H1 (cell line): ENCODE data around the gene RAB36. TPM values are rescaled to one million over a fixed set of nuclear protein-coding genes. Genes with fewer than 3 reads are reported as not detected.

Experiments used
- CTCF ChIA-PET: fragments of 300-600 bp; sonication (Branson Sonifier 250); formaldehyde crosslinking; loops from one replicate; lab custom pipeline; 2021; ENCODE audit not compliant: partially characterized antibody; lab: Charles Lee
- POLR2A ChIA-PET: fragments of 300-600 bp; sonication (Branson Sonifier 250); formaldehyde crosslinking; loops from one replicate; lab custom pipeline; 2021; ENCODE audit warnings: inconsistent platforms; ENCODE audit not compliant: partially characterized antibody; lab: Charles Lee
- DNase-seq, 2 experiments: peaks; one replicate each; pipeline versions ENCODE4 v3.0.0 to v3.0.0-alpha.2; 2010 to 2022; ENCODE audit warnings: low spot score in 2 of 2, low read depth in 1 of 2, mixed read lengths in 1 of 2
- FAIRE-seq: peaks from 2 replicates; lab custom pipeline; 2011; peaks lifted over from hg19 to GRCh38; lab: Jason Lieb, UNC
- H2AFZ ChIP-seq: 2 replicates; pipeline ENCODE4 v1.8.1; 2012; ENCODE audit warnings: low read length, inconsistent platforms
- H2AK5ac ChIP-seq: 2 replicates; pipeline ENCODE4 v1.6.1; 2013; ENCODE audit warnings: low read depth, low read length
- H2BK120ac ChIP-seq: replicated peaks from 2 replicates; pipeline ENCODE3; 2013; ENCODE audit warnings: low read depth, low read length, inconsistent platforms
- H2BK12ac ChIP-seq: 2 replicates; pipeline ENCODE4 v1.6.1; 2013; ENCODE audit warnings: low read depth, low read length
- H2BK15ac ChIP-seq: 2 replicates; pipeline ENCODE4 v1.6.1; 2013; ENCODE audit warnings: low read length
- H2BK20ac ChIP-seq: 2 replicates; pipeline ENCODE4 v1.6.1; 2013; ENCODE audit warnings: low read length
- H2BK5ac ChIP-seq: 2 replicates; pipeline ENCODE4 v1.6.1; 2013; ENCODE audit warnings: low read depth, low read length
- H3K14ac ChIP-seq: 2 replicates; pipeline ENCODE4 v1.6.1; 2013; ENCODE audit warnings: inconsistent platforms; ENCODE audit not compliant: insufficient read length
- H3K18ac ChIP-seq: 2 replicates; pipeline ENCODE4 v1.6.1; 2013; ENCODE audit warnings: low read length; ENCODE audit errors: extremely low read depth
- H3K23ac ChIP-seq: 2 replicates; pipeline ENCODE4 v1.6.1; 2013; ENCODE audit warnings: inconsistent platforms; ENCODE audit not compliant: insufficient read length
- H3K23me2 ChIP-seq: 2 replicates; pipeline ENCODE4 v1.6.1; 2013; ENCODE audit warnings: low read depth, low read length
- H3K27ac ChIP-seq: 2 replicates; pipeline ENCODE4 v1.6.1; 2011; ENCODE audit warnings: low read depth, low read length, inconsistent platforms
- H3K27me3 ChIP-seq, 4 experiments: replicated peaks in 1 of 4; 1 replicate in 1 of 4; 2 replicates in 3 of 4; pipeline versions ENCODE4 v1.6.1 to v1.8.1; 2011 to 2013; ENCODE audit warnings: low read length in 3 of 4, mild to moderate bottlenecking in 3 of 4, inconsistent platforms in 2 of 4, mixed read lengths in 2 of 4, moderate library complexity in 1 of 4; ENCODE audit not compliant: control insufficient read depth in 3 of 4, insufficient read depth in 3 of 4; ENCODE audit errors: extremely low read depth in 1 of 4
- H3K36me3 ChIP-seq, 4 experiments: 2 replicates each; pipeline versions ENCODE4 v1.6.1 to v1.8.1; 2011 to 2013; ENCODE audit warnings: mild to moderate bottlenecking in 4 of 4, low read length in 3 of 4, moderate library complexity in 2 of 4, control low read depth in 1 of 4, inconsistent platforms in 1 of 4; ENCODE audit not compliant: insufficient read depth in 4 of 4, control insufficient read depth in 2 of 4
- H3K4ac ChIP-seq: replicated peaks from 2 replicates; pipeline ENCODE3; 2013; ENCODE audit warnings: low read length, low read depth, mixed read lengths, inconsistent platforms; ENCODE audit not compliant: insufficient read length
- H3K4me1 ChIP-seq, 4 experiments: replicated peaks in 1 of 4; 1 replicate in 1 of 4; 2 replicates in 3 of 4; pipeline versions ENCODE4 v1.6.1 to v1.8.1; 2011 to 2013; ENCODE audit warnings: low read length in 3 of 4, inconsistent platforms in 2 of 4, mixed read lengths in 1 of 4; ENCODE audit not compliant: insufficient read depth in 4 of 4, control insufficient read depth in 3 of 4
- H3K4me2 ChIP-seq, 2 experiments: 2 replicates each; pipeline versions ENCODE4 v1.6.1 to v1.8.1; 2011 to 2013; ENCODE audit warnings: low read depth in 2 of 2, low read length in 2 of 2, control low read depth in 1 of 2, inconsistent platforms in 1 of 2, mild to moderate bottlenecking in 1 of 2; ENCODE audit not compliant: insufficient read depth in 1 of 2
- H3K4me3 ChIP-seq, 4 experiments: fragments of 200-600, 300-600 bp in 1 of 4; sonication (generic), shearing (Covaris generic), sonication (Bioruptor Twin) in 1 of 4; 2 replicates each; pipeline versions ENCODE4 v1.5.1 to v1.8.1; 2011 to 2016; ENCODE audit warnings: low read length in 4 of 4, low read depth in 3 of 4, control low read depth in 2 of 4, inconsistent platforms in 2 of 4, mild to moderate bottlenecking in 2 of 4, mixed read lengths in 1 of 4, moderate library complexity in 1 of 4; ENCODE audit not compliant: insufficient read depth in 2 of 4; ENCODE audit errors: extremely low read depth in 1 of 4
- H3K56ac ChIP-seq: replicated peaks from 2 replicates; pipeline ENCODE3; 2013; ENCODE audit warnings: low read depth, mild to moderate bottlenecking, mixed read lengths, low read length, inconsistent platforms; ENCODE audit not compliant: insufficient read length
- H3K79me1 ChIP-seq: 2 replicates; pipeline ENCODE4 v1.6.1; 2013; ENCODE audit warnings: low read depth, low read length, control low read depth
- H3K79me2 ChIP-seq, 2 experiments: 2 replicates each; pipeline versions ENCODE4 v1.6.1 to v1.8.1; 2012 to 2013; ENCODE audit warnings: low read length in 2 of 2, mild to moderate bottlenecking in 2 of 2, inconsistent platforms in 1 of 2; ENCODE audit not compliant: insufficient read depth in 2 of 2, control insufficient read depth in 1 of 2
- H3K9ac ChIP-seq, 4 experiments: replicated peaks in 1 of 4; 1 replicate in 1 of 4; 2 replicates in 3 of 4; pipeline versions ENCODE4 v1.6.1 to v1.8.1; 2011 to 2013; ENCODE audit warnings: low read depth in 3 of 4, low read length in 3 of 4, control low read depth in 2 of 4, mild to moderate bottlenecking in 2 of 4, moderate library complexity in 2 of 4, inconsistent platforms in 1 of 4; ENCODE audit errors: extremely low read depth in 1 of 4
- H3K9me3 ChIP-seq, 2 experiments: 2 replicates each; pipeline versions ENCODE4 v1.6.1 to v1.8.1; 2012 to 2013; ENCODE audit warnings: mild to moderate bottlenecking in 2 of 2, moderate library complexity in 2 of 2, control low read depth in 1 of 2, inconsistent platforms in 1 of 2, low read depth in 1 of 2, low read length in 1 of 2, mixed read lengths in 1 of 2; ENCODE audit not compliant: insufficient read depth in 2 of 2
- H4K20me1 ChIP-seq, 2 experiments: replicated peaks in 1 of 2; 2 replicates each; pipeline versions ENCODE3 to v1.8.1; 2011 to 2013; ENCODE audit warnings: inconsistent platforms in 2 of 2, low read length in 2 of 2, mild to moderate bottlenecking in 1 of 2; ENCODE audit not compliant: insufficient read depth in 2 of 2, control insufficient read depth in 1 of 2
- H4K5ac ChIP-seq: 2 replicates; pipeline ENCODE4 v1.6.1; 2013; ENCODE audit warnings: low read length, low read depth, mixed read lengths, inconsistent platforms; ENCODE audit not compliant: insufficient read length
- H4K8ac ChIP-seq: 2 replicates; pipeline ENCODE4 v1.8.0; 2013; ENCODE audit warnings: mild to moderate bottlenecking, moderate library complexity, low read length, inconsistent platforms; ENCODE audit not compliant: insufficient read depth; ENCODE audit errors: extremely low read depth
- H4K91ac ChIP-seq: replicated peaks from 2 replicates; pipeline ENCODE3; 2013; ENCODE audit warnings: low read length, mixed read lengths, inconsistent platforms; ENCODE audit not compliant: insufficient read length
- GTF2F1 ChIP-seq: IDR thresholded peaks from 2 replicates; pipeline ENCODE4 v1.6.1; 2012; ENCODE audit warnings: low read depth, low read length, improper control_type of control experiment, borderline replicate concordance
- KDM4A ChIP-seq: IDR thresholded peaks from one replicate; pipeline ENCODE4 v1.7.1; 2012; ENCODE audit warnings: low read depth, mild to moderate bottlenecking, moderate library complexity, low read length, inconsistent platforms; ENCODE audit not compliant: severe bottlenecking
- PHF8 ChIP-seq: fragments of 200-600 bp; sonication (generic); conservative IDR thresholded peaks from 2 replicates; pipeline ENCODE4 v1.7.1; 2012; ENCODE audit warnings: low read depth, mild to moderate bottlenecking, inconsistent platforms, low read length, moderate library complexity
- SIN3A ChIP-seq, 2 experiments: IDR thresholded peaks in 1 of 2; conservative IDR thresholded peaks in 1 of 2; 2 replicates each; pipeline ENCODE4 v1.6.1; 2011 to 2012; ENCODE audit warnings: low read length in 2 of 2, improper control_type of control experiment in 1 of 2, low read depth in 1 of 2, mild to moderate bottlenecking in 1 of 2
- TAF1 ChIP-seq: IDR thresholded peaks from 2 replicates; pipeline ENCODE4 v1.6.1; 2011; ENCODE audit warnings: mild to moderate bottlenecking, low read depth, low read length
- WGBS, 2 experiments: shearing (Covaris generic) in 1 of 2; methylation state at CpG; one replicate each; pipeline versions ENCODE4 v1.1.6 to v1.1.7; 2013 to 2015; ENCODE audit warnings: low lambda C conversion rate in 2 of 2, mixed read lengths in 2 of 2, inconsistent platforms in 1 of 2, low coverage in 1 of 2, missing lambda C conversion rate in 1 of 2; ENCODE audit not compliant: insufficient replicate concordance in 2 of 2, insufficient coverage in 1 of 2, insufficient read length in 1 of 2; ENCODE audit errors: extremely low coverage in 1 of 2, missing lambda C conversion rate in 1 of 2; 5-methylcytosine and 5-hydroxymethylcytosine counted together
- polyA plus RNA-seq, 7 experiments: library from polyadenylated mRNA; depleted of rRNA in 3 of 7; stranded (reverse) in 5 of 7; unstranded in 2 of 7; fragments of >200 nt in 5 of 7; fragments of 200-250 nt in 2 of 7; gene quantifications; 1 replicate in 5 of 7; 2 replicates in 1 of 7; 4 replicates in 1 of 7; pipeline versions ENCODE4 v1.2.1 to v1.2.3, GENCODE V29; 2011 to 2013; ENCODE audit warnings: missing spikeins in 2 of 7, mixed read lengths in 2 of 7
- total RNA-seq: library from RNA; stranded (reverse); fragmentation: NEBNext Ultra II Directional; extraction: Animal tissue kit (Norgen Biotek cat#: 25700); gene quantifications from 2 replicates; pipeline ENCODE4 v1.2.1, GENCODE V29; 2021

The RAB36 gene
- total and polyA plus RNA-seq, 2 of the 8 experiments (the other 6 are each of a cell fraction or from before 2014, with no cell fraction given), result 1.0 to 1.5 TPM

DNA sequence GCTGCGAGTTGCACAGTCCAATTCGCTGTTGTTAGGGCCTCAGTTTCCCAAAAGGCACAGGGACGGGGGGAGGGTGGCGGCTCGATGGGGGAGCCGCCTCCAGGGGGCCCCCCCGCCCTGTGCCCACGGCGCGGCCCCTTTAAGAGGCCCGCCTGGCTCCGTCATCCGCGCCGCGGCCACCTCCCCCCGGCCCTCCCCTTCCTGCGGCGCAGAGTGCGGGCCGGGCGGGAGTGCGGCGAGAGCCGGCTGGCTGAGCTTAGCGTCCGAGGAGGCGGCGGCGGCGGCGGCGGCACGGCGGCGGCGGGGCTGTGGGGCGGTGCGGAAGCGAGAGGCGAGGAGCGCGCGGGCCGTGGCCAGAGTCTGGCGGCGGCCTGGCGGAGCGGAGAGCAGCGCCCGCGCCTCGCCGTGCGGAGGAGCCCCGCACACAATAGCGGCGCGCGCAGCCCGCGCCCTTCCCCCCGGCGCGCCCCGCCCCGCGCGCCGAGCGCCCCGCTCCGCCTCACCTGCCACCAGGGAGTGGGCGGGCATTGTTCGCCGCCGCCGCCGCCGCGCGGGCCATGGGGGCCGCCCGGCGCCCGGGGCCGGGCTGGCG is 35.1 kb downstream of the RAB36 start, which contains the start of gene BCR:
Gene BCR, plus strand, starts transcription at position 209 of the 592 bp plus-strand sequence. CDS start 452 bp downstream, outside the sequence.
- ChIA-PET POLR2A (interaction anchor here (1.2 to 6.0 kb wide), 11 partner anchors 12 to 102 kb away, joined by 3 to 34 read pairs (median 4); no protein-coding TSS in a partner anchor), CTCF (interaction anchor here (0.7 to 24.3 kb wide), 11 partner anchors 9 to 108 kb away, joined by 3 to 358 read pairs (median 6); no protein-coding TSS in a partner anchor)
- Histone ChIP-seq H4K5ac (peak within 1 kb of the TSS; percentile 38), H2BK15ac (peak within 1 kb of the TSS; percentile 99; the same call in 1 of the 2 replicates), H2BK120ac (peak within 1 kb of the TSS; percentile 48), H3K9me3 (peaks cover 18 to 20% of the 10 kb centered on the region in 2 experiments), H4K91ac (peak within 1 kb of the TSS; percentile 83), H2AK5ac (peak within 1 kb of the TSS; percentile 79; the same call in 1 of the 2 replicates), H3K4me1 (peaks cover 8 to 36% (median 21%) of the 10 kb centered on the region in 4 experiments), H2BK12ac (peak within 1 kb of the TSS; percentile 91; the same call in 1 of the 2 replicates), H3K27me3 (peaks cover 0 to 6% (median 2%) of the 10 kb centered on the region in 4 experiments; a peak in 1 of 7 replicates), H2AFZ (no peak within 1 kb of the TSS), H2BK5ac (peak within 1 kb of the TSS; percentile 82; the same call in 1 of the 2 replicates), H4K8ac (no peak within 1 kb of the TSS; the same call in none of the 2 replicates), H3K23ac (no peak within 1 kb of the TSS), H3K4me3 (peak within 1 kb of the TSS; percentile 65 to 88 (median 72)), H4K20me1 (peaks cover 25 to 34% of the 10 kb centered on the region in 2 experiments), H3K14ac (no peak within 1 kb of the TSS), H3K23me2 (peaks cover 20% of the 10 kb centered on the region), H2BK20ac (peak within 1 kb of the TSS; percentile 92), H3K36me3 (no peaks in the 10 kb centered on the region; a peak in 1 of 8 replicates), H3K4ac (peak within 1 kb of the TSS; percentile 91), H3K27ac (no peak within 1 kb of the TSS), H3K56ac (peak within 1 kb of the TSS; percentile 75), H3K79me1 (peaks cover 23% of the 10 kb centered on the region), H3K4me2 (peak within 1 kb of the TSS; percentile 85 to 95), H3K79me2 (peaks cover 38 to 44% of the 10 kb centered on the region in 2 experiments), H3K18ac (peak within 1 kb of the TSS; percentile 91), H3K9ac (peak within 1 kb of the TSS; percentile 56 to 69 (median 60); a peak in 6 of 7 replicates)
- no peak for TF ChIP-seq GTF2F1
- peak; percentile 33; the same call in 1 of the 2 replicates for TF ChIP-seq TAF1
- TF ChIP-seq KDM4A, result peak; percentile 34
- no peak for TF ChIP-seq SIN3A (conservative IDR thresholded peaks at IDR 0.05 in 1 of 2, IDR thresholded peaks at IDR 0.05 in 1 of 2; ENCODE audit: low read depth in 1 of 2, low read length in 2 of 2)
- peak; percentile 33; the same call in 1 of the 2 replicates for TF ChIP-seq PHF8
- 2% methylated on average over 17 of the region's 88 CpGs; no CpG with 5 or more reads in 1 of the 2 experiments for WGBS, 2 experiments
- FAIRE-seq (no peak), DNase-seq (no peak)
